ENCODE results near the gene TLE5. TPM values are rescaled to one million over a fixed set of nuclear protein-coding genes. Genes with fewer than 3 reads are reported as not detected.

The TLE5 gene
- total RNA-seq, 4 donors from 2014 or later = 200 to 309 (median 226) TPM

- no peak for TF ChIP-seq CTCF (IDR thresholded peaks at IDR 0.05; ENCODE audit: low read depth)
Measured at GRCh38 chr19:3003046-3003445, 59.2 kb downstream of the TLE5 start.

Other genes with a start within 250 kb of the TLE5 start
- gene ZNF554, start 242.6 kb downstream of the TLE5 start, total RNA-seq = 1 to 10 TPM; 2.4 to 7.0 (median 3.0) TPM
- gene ZNF555, start 221.0 kb downstream of the TLE5 start, total RNA-seq = 1 to 10 TPM; 4.1 to 8.5 (median 6.1) TPM
- gene ZNF556, start 195.2 kb downstream of the TLE5 start, total RNA-seq = not detected
- gene ZNF57, start 161.6 kb downstream of the TLE5 start, total RNA-seq = 1 to 10 TPM; 2.9 to 5.5 (median 3.5) TPM
- 1 to 10 TPM; 2.1 to 6.0 (median 3.1) TPM for gene ZNF77, start 117.5 kb downstream of the TLE5 start, total RNA-seq
- gene TLE6, start 84.9 kb downstream of the TLE5 start, total RNA-seq = 1 to 10 TPM in 1 of 4 donors, not detected in 3; 1.8 TPM
- gene TLE2, start 33.2 kb downstream of the TLE5 start, total RNA-seq = 10 to 100 TPM in 2 of 4 donors, 1 to 10 TPM in 2; 6.5 to 29.7 (median 16.3) TPM
- 10 to 100 TPM; 20.2 to 57.3 (median 27.4) TPM for gene GNA11, start 31.9 kb upstream of the TLE5 start, total RNA-seq
- gene GNA15, start 73.5 kb upstream of the TLE5 start, total RNA-seq = 10 to 100 TPM in 1 of 4 donors, 1 to 10 TPM in 3; 5.3 to 18.5 (median 8.4) TPM
- 1 to 10 TPM in 3 of 4 donors, under 1 TPM in 1; 0.49 to 4.9 (median 3.1) TPM for gene S1PR4, start 116.3 kb upstream of the TLE5 start, total RNA-seq
- 10 to 100 TPM; 20.0 to 34.9 (median 24.5) TPM for gene NCLN, start 123.4 kb upstream of the TLE5 start, total RNA-seq
- not detected for gene CELF5, start 162.2 kb upstream of the TLE5 start, total RNA-seq